ENCODE measurements around the gene SNED1.

DNA sequence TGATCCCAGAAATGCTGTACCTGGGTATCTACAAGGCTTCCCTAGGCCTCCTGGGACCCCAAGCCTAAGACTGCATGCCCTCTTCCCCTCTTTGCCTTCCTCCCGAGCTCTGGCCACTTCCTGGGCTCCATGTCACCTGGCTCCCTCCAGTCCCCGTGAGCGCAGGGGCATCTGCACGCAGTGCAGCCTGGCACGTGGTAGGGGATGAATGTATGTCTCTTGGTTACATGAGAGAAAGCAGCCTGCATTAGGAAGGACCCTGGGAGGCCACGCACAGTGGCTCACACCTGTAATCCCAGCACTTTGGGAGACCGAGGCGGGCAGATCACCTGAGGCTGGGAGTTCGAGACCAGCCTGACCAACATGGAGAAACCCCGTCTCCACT is 135.0 kb downstream of the SNED1 start:
- TF ChIP-seq, protein P1, sequence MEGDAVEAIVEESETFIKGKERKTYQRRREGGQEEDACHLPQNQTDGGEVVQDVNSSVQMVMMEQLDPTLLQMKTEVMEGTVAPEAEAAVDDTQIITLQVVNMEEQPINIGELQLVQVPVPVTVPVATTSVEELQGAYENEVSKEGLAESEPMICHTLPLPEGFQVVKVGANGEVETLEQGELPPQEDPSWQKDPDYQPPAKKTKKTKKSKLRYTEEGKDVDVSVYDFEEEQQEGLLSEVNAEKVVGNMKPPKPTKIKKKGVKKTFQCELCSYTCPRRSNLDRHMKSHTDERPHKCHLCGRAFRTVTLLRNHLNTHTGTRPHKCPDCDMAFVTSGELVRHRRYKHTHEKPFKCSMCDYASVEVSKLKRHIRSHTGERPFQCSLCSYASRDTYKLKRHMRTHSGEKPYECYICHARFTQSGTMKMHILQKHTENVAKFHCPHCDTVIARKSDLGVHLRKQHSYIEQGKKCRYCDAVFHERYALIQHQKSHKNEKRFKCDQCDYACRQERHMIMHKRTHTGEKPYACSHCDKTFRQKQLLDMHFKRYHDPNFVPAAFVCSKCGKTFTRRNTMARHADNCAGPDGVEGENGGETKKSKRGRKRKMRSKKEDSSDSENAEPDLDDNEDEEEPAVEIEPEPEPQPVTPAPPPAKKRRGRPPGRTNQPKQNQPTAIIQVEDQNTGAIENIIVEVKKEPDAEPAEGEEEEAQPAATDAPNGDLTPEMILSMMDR (conservative IDR thresholded peaks at IDR 0.05; ENCODE audit: low read length) = no peak
- TF ChIP-seq EZH2phosphoT487 (IDR thresholded peaks at IDR 0.05; ENCODE audit: borderline replicate concordance) = no peak

Data from Loucy (cell line).